Stimulated activated CD4-positive, alpha-beta T cell treated with anti-CD3 and anti-CD28 coated beads, TNF-alpha, amount 100 ng/mL, for 4 hours (primary cell): ENCODE data around the gene DDX11.
"Not testable (repeated sequence)": the region's sequence is repeated elsewhere in the genome, so short reads cannot be mapped to it uniquely, and the experiment has no call there.

Experiments
- DNase-seq, 3 experiments: peaks; one replicate each; pipeline ENCODE4 v3.0.0-alpha.2; 2020; ENCODE audit warnings: low read depth in 3 of 3

Gene DDX11

GRCh38 chr12:31099434-31099833 lies 25.8 kb downstream of the DDX11 start:
- DNase-seq, result not testable (repeated sequence)

- DNase-seq, result not testable (repeated sequence)
These were observed 27.0 kb downstream of the DDX11 start for GRCh38 chr12:31100503-31101208.

GRCh38 chr12:31102125-31102524 lies 28.5 kb downstream of the DDX11 start:
- not testable (repeated sequence) for DNase-seq

- not testable (repeated sequence) for DNase-seq
These were observed 28.9 kb downstream of the DDX11 start for GRCh38 chr12:31102596-31102995.

- not testable (repeated sequence) for DNase-seq
These were observed 29.9 kb downstream of the DDX11 start for GRCh38 chr12:31103561-31103975.

GRCh38 chr12:31104220-31104619 lies 30.6 kb downstream of the DDX11 start:
- DNase-seq, result not testable (repeated sequence)

- DNase-seq, result not testable (repeated sequence)
These were observed 31.1 kb downstream of the DDX11 start for GRCh38 chr12:31104773-31105172.

GRCh38 chr12:31105668-31106067 lies 32.0 kb downstream of the DDX11 start:
- no peak for DNase-seq

GRCh38 chr12:31106101-31106803 lies 32.6 kb downstream of the DDX11 start:
- no peak for DNase-seq

GRCh38 chr12:31109773-31110172 lies 36.1 kb downstream of the DDX11 start:
- DNase-seq, result not testable (repeated sequence)

GRCh38 chr12:31110263-31110662 lies 36.6 kb downstream of the DDX11 start:
- DNase-seq, result not testable (repeated sequence)

GRCh38 chr12:31115092-31115601 lies 41.5 kb downstream of the DDX11 start:
- not testable (repeated sequence) for DNase-seq

GRCh38 chr12:31116846-31117202 lies 43.2 kb downstream of the DDX11 start:
- not testable (repeated sequence) for DNase-seq

- peak in 2 of 3 experiments; percentile 36 to 51 for DNase-seq
These were observed 43.7 kb downstream of the DDX11 start for GRCh38 chr12:31117203-31118011.

GRCh38 chr12:31118347-31119191 lies 44.9 kb downstream of the DDX11 start:
- no peak for DNase-seq

- no peak for DNase-seq
These were observed 45.6 kb downstream of the DDX11 start for GRCh38 chr12:31119192-31119802.

- no peak for DNase-seq
These were observed 46.1 kb downstream of the DDX11 start for GRCh38 chr12:31119803-31120211.

GRCh38 chr12:31120392-31121008 lies 46.8 kb downstream of the DDX11 start:
- no peak for DNase-seq

- not testable (repeated sequence) for DNase-seq
These were observed 47.5 kb downstream of the DDX11 start for GRCh38 chr12:31121022-31121728.

GRCh38 chr12:31122481-31122880 lies 48.8 kb downstream of the DDX11 start:
- no peak for DNase-seq
